Posterior vena cava (tissue), 2 donors: Measurements from ENCODE around the gene GIMAP7. TPM values are rescaled to one million over a fixed set of nuclear protein-coding genes. Genes with fewer than 3 reads are reported as not detected.
"Not testable (repeated sequence)": the region's sequence is repeated elsewhere in the genome, so short reads cannot be mapped to it uniquely, and the experiment has no call there.

Experiments
- DNase-seq: peaks from one replicate; pipeline ENCODE4 v3.0.0-alpha.2; 2020; ENCODE audit warnings: low spot score
- intact Hi-C, 2 donors: fragments of 100-400 bp; cut with DNase I; formaldehyde crosslinking; loops; one replicate each; pipeline versions ENCODE4 v1.14.1 to v1.14.2; 2022 to 2023
- total RNA-seq, 2 donors: library from RNA; stranded (reverse); fragmentation: NEBNext Ultra II Directional; extraction: Animal tissue kit (Norgen Biotek cat#: 25700); gene quantifications; one replicate each; pipeline ENCODE4 v1.2.1, GENCODE V29; 2021
- donor health status: DM: yes; HTN: yes; CAD: no.
- donor health status: DM: yes; HTN: yes; CAD: no.

GIMAP7 gene
- total RNA-seq, 2 donors from 2014 or later = 23.5 to 23.8 TPM

GRCh38 chr7:150507947-150508602 lies 6.6 kb upstream of the GIMAP7 start:
- DNase-seq = no peak
- intact Hi-C loops = no loop called here

GRCh38 chr7:150511048-150511447 lies 3.6 kb upstream of the GIMAP7 start:
- intact Hi-C loops = no loop called here
- no peak for DNase-seq

GRCh38 chr7:150513758-150514157 lies 914 bp upstream of the GIMAP7 start:
- DNase-seq = no peak
- intact Hi-C loops = no loop called here

- intact Hi-C loops = no loop called here
- no peak for DNase-seq
Observed at GRCh38 chr7:150515248-150516147, 826 bp downstream of the GIMAP7 start.

- intact Hi-C loops = no loop called here
- DNase-seq = no peak
Observed at GRCh38 chr7:150516956-150517745, 2.5 kb downstream of the GIMAP7 start.

GRCh38 chr7:150519310-150519709 lies 4.6 kb downstream of the GIMAP7 start:
- intact Hi-C loops = no loop called here
- no peak for DNase-seq

- intact Hi-C loops = no loop called here
- no peak for DNase-seq
Observed at GRCh38 chr7:150520145-150520544, 5.5 kb downstream of the GIMAP7 start.

GRCh38 chr7:150522931-150523330 lies 8.3 kb downstream of the GIMAP7 start:
- intact Hi-C loops, DNase-seq: not testable (repeated sequence)

GRCh38 chr7:150524018-150524417 lies 9.3 kb downstream of the GIMAP7 start:
- intact Hi-C loops = no loop called here

GRCh38 chr7:150531704-150532103 lies 17.0 kb downstream of the GIMAP7 start:
- no peak for DNase-seq
- intact Hi-C loops = no loop called here

More at GRCh38 chr7:150524018-150524417, 9.3 kb downstream of the GIMAP7 start:
- DNase-seq = no peak

GRCh38 chr7:150538259-150538658 lies 23.6 kb downstream of the GIMAP7 start:
- intact Hi-C loops = no loop called here
- DNase-seq = no peak

- intact Hi-C loops = no loop called here
- DNase-seq = no peak
Observed at GRCh38 chr7:150553163-150553562, 38.5 kb downstream of the GIMAP7 start.

GRCh38 chr7:150556521-150557138 lies 42.0 kb downstream of the GIMAP7 start:
- intact Hi-C loops = no loop called here

GRCh38 chr7:150560486-150560885 lies 45.8 kb downstream of the GIMAP7 start:
- intact Hi-C loops = no loop called here
- no peak for DNase-seq

More at GRCh38 chr7:150556521-150557138, 42.0 kb downstream of the GIMAP7 start:
- no peak for DNase-seq

- intact Hi-C loops = no loop called here
- no peak for DNase-seq
Observed at GRCh38 chr7:150562919-150563318, 48.2 kb downstream of the GIMAP7 start.

GRCh38 chr7:150564006-150564405 lies 49.3 kb downstream of the GIMAP7 start:
- no peak for DNase-seq
- intact Hi-C loops = no loop called here

- DNase-seq = no peak
- intact Hi-C loops = no loop called here
Observed at GRCh38 chr7:150564566-150564965, 49.9 kb downstream of the GIMAP7 start.

- intact Hi-C loops = no loop called here
- no peak for DNase-seq
Observed at GRCh38 chr7:150565239-150565638, 50.6 kb downstream of the GIMAP7 start.

GRCh38 chr7:150566123-150566522 lies 51.5 kb downstream of the GIMAP7 start:
- DNase-seq = no peak
- intact Hi-C loops = no loop called here
